Measurements from ENCODE around the gene LAPTM4A. TPM values are rescaled to one million over a fixed set of nuclear protein-coding genes. Genes with fewer than 3 reads are reported as not detected.

The LAPTM4A gene
- total RNA-seq, 2 experiments from 2014 or later = 8.4 to 26.2 TPM

DNA sequence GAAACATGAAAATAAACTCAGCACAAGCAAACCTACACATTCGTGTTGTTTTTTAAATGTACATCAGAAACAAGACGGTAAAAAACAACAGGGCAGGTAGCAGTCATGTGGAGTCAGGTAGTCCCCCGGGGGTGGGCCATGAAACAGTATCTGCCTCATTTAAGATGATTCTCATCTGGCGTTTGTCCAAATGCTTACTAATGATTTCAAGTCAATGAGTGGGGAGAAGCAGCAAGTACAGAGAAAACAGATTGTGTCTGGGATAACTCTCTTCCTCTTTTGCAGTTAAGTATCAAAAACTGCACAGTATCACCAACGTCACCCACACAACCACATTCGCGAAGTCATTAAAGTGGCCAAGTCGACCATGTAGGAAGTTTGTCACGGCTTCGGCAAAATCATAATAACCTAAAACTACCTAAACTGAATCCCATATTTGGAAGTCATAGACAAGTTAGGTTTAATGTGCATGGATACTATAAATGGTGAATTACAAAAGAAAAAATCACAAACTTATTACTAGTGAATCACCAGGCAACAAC lies 1.3 kb downstream of the LAPTM4A start:
- peaks cover 27% of the 10 kb centered on the region for H3K4me1 ChIP-seq (ENCODE audit: insufficient read depth, low read length, poor library complexity, severe bottlenecking)
- CTCF ChIA-PET (ENCODE audit: unreplicated experiment) = no interaction called here
- peak overlapping the region; percentile 92; the same call in 1 of the 2 replicates for H2AFZ ChIP-seq (ENCODE audit: low read length)
- POLR2A ChIA-PET = interaction anchor here (0.7 to 3.2 kb wide), 3 partner anchors 14 to 1465 kb away, joined by 3 to 32 read pairs (median 3); no protein-coding TSS in a partner anchor
- intact Hi-C loops (cut with micrococcal nuclease; ENCODE audit: unreplicated experiment) = loop anchor here (2.0 kb wide), 1 partner anchor 301 kb away; the partner anchor contains the start of gene PUM2
- BruUV-seq (replicated peaks) = no TSS peak
- no peak for TF ChIP-seq EZH2phosphoT487 (IDR thresholded peaks at IDR 0.05; ENCODE audit: borderline replicate concordance, low read depth, low read length)
- TF ChIP-seq, protein P1, sequence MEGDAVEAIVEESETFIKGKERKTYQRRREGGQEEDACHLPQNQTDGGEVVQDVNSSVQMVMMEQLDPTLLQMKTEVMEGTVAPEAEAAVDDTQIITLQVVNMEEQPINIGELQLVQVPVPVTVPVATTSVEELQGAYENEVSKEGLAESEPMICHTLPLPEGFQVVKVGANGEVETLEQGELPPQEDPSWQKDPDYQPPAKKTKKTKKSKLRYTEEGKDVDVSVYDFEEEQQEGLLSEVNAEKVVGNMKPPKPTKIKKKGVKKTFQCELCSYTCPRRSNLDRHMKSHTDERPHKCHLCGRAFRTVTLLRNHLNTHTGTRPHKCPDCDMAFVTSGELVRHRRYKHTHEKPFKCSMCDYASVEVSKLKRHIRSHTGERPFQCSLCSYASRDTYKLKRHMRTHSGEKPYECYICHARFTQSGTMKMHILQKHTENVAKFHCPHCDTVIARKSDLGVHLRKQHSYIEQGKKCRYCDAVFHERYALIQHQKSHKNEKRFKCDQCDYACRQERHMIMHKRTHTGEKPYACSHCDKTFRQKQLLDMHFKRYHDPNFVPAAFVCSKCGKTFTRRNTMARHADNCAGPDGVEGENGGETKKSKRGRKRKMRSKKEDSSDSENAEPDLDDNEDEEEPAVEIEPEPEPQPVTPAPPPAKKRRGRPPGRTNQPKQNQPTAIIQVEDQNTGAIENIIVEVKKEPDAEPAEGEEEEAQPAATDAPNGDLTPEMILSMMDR (conservative IDR thresholded peaks at IDR 0.05; ENCODE audit: low read length) = no peak
- H3K4me3 ChIP-seq (ENCODE audit: low read depth, low read length, poor library complexity, severe bottlenecking) = peak overlapping the region; percentile 89
- peak overlapping the region; percentile 91 for H3K4me2 ChIP-seq (ENCODE audit: low read length)
- H3K79me2 ChIP-seq (ENCODE audit: insufficient read depth, low read depth, low read length) = peaks cover 59% of the 10 kb centered on the region
- DNase-seq (ENCODE audit: low spot score) = peak; percentile 59
- H3K9me3 ChIP-seq (ENCODE audit: low read length) = no peaks in the 10 kb centered on the region
- H3K36me3 ChIP-seq (ENCODE audit: insufficient read depth, low read length) = peaks cover 13% of the 10 kb centered on the region; the same call in 1 of the 2 replicates
- peak overlapping the region; percentile 74 for H3K27ac ChIP-seq (ENCODE audit: low read depth, low read length, poor library complexity, severe bottlenecking)
- peaks cover 30% of the 10 kb centered on the region for H4K20me1 ChIP-seq (ENCODE audit: insufficient read depth, low read length)
- H3K9me2 ChIP-seq (ENCODE audit: insufficient read depth, low read length) = no peaks in the 10 kb centered on the region

GRCh38 chr2:20049637-20050036 lies 1.8 kb downstream of the LAPTM4A start:
- POLR2A ChIA-PET = interaction anchor here (0.7 to 3.2 kb wide), 4 partner anchors 13 to 1464 kb away, joined by 3 to 32 read pairs (median 3); no protein-coding TSS in a partner anchor
- H3K4me1 ChIP-seq (ENCODE audit: insufficient read depth, low read length, poor library complexity, severe bottlenecking) = peaks cover 27% of the 10 kb centered on the region
- H3K9me2 ChIP-seq (ENCODE audit: insufficient read depth, low read length) = no peaks in the 10 kb centered on the region
- BruUV-seq (replicated peaks) = TSS peak; percentile 58
- H3K4me3 ChIP-seq (ENCODE audit: low read depth, low read length, poor library complexity, severe bottlenecking) = peak overlapping the region; percentile 89
- H3K4me2 ChIP-seq (ENCODE audit: low read length) = peak overlapping the region; percentile 91
- H4K20me1 ChIP-seq (ENCODE audit: insufficient read depth, low read length) = peaks cover 30% of the 10 kb centered on the region
- DNase-seq (ENCODE audit: low spot score) = peak; percentile 39
- no peaks in the 10 kb centered on the region for H3K9me3 ChIP-seq (ENCODE audit: low read length)
- peak overlapping the region; percentile 74 for H3K27ac ChIP-seq (ENCODE audit: low read depth, low read length, poor library complexity, severe bottlenecking)
- CTCF ChIA-PET (ENCODE audit: unreplicated experiment) = no interaction called here
- H2AFZ ChIP-seq (ENCODE audit: low read length) = peak overlapping the region; percentile 30; the same call in 1 of the 2 replicates
- H3K79me2 ChIP-seq (ENCODE audit: insufficient read depth, low read depth, low read length) = peaks cover 64% of the 10 kb centered on the region
- TF ChIP-seq, protein P1 (conservative IDR thresholded peaks at IDR 0.05; ENCODE audit: low read length) = no peak
- no peak for TF ChIP-seq EZH2phosphoT487 (IDR thresholded peaks at IDR 0.05; ENCODE audit: borderline replicate concordance, low read depth, low read length)
- intact Hi-C loops (cut with micrococcal nuclease; ENCODE audit: unreplicated experiment) = loop anchor here (2.0 kb wide), 1 partner anchor 301 kb away; the partner anchor contains the start of gene PUM2
- peaks cover 13% of the 10 kb centered on the region; the same call in 1 of the 2 replicates for H3K36me3 ChIP-seq (ENCODE audit: insufficient read depth, low read length)

All from OCI-LY7 (cell line).